ENCODE measurements around the gene LRIG1.

The LRIG1 gene

GRCh38 chr3:66450390-66451022 is 50.3 kb downstream of the LRIG1 start:
- TF ChIP-seq NFIC (IDR thresholded peaks at IDR 0.05) (peak; percentile 42), EGR1 (IDR thresholded peaks at IDR 0.05) (no peak), RAD21 (IDR thresholded peaks at IDR 0.05; ENCODE audit: low read depth) (no peak)

DNA sequence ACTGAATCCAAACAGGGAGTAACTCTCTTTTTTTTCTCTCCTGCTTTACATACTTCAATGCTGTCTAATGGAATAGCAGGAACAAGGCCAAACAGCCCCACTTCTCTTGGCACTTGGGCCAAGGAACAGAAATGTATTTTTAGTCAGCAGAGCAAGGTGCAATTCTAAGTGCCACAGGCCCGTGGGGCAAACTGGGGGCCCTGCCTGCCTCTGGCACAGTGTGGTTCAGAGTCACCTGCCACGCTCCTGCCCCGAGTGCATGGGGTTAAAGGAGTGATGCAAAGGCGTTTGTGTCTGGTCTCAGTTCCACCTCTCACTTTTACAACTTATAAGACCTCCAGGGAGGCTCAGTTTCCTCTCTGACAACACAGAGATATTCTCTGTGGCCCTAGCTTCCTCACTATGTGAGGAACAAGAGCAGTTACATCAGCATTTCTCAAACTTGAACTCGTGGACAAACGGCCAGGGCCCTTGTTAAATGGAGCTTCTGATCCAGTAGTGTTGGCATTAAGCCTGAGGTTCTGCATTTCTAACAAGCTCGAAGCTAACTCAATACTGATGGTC is 51.3 kb downstream of the LRIG1 start:
- no peak for TF ChIP-seq CREB1 (IDR thresholded peaks at IDR 0.05; ENCODE audit: low read depth)
- no peak for TF ChIP-seq TEAD4 (IDR thresholded peaks at IDR 0.05)
- TF ChIP-seq NFIC (IDR thresholded peaks at IDR 0.05): no peak
- TF ChIP-seq YY1 (IDR thresholded peaks at IDR 0.05; ENCODE audit: low read depth): no peak
- TF ChIP-seq EGR1 (IDR thresholded peaks at IDR 0.05): no peak
- TF ChIP-seq ZBTB7A (IDR thresholded peaks at IDR 0.05; ENCODE audit: low read depth): no peak
- TF ChIP-seq USF1 (IDR thresholded peaks at IDR 0.05): no peak

GRCh38 chr3:66444146-66444644 is 56.6 kb downstream of the LRIG1 start:
- TF ChIP-seq REST (IDR thresholded peaks at IDR 0.05; ENCODE audit: low read depth) (peak; percentile 63), NFIC (IDR thresholded peaks at IDR 0.05) (no peak)

DNA sequence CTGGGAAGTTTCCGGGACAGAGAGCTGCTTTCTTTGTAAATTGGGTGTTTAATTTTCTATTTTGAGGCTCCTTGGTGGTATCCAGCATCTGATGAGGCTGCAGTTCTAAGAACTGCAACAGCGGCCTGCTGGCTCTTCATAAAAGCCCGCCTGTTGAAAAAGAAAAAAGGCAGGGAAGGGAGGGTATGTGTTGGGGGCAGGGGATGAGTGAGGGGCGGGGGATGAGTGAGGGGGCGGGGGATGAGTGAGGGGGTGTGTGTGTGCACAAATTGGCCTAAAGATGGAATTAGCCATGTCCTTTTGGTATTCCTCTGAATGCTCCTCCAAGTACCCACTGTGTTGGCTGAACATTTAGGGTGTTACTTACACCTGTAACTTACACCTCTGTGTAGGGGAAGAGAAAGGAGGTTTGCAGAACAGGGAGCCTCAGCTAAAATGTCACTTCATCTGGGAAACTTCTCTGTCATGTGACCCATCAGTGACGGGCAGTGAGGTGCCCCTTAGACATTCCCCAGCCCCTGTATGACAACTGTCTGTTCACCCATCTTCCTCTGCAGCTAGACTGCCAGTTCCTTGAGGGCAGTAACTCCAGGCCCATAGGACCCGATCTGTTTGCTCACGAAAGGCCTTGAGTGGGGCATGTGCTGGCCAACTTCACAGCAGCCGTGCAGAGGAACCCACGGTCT is 57.6 kb downstream of the LRIG1 start:
- TF ChIP-seq USF1 (IDR thresholded peaks at IDR 0.05) (no peak), CEBPB (IDR thresholded peaks at IDR 0.05) (no peak), TCF12 (IDR thresholded peaks at IDR 0.05; ENCODE audit: low read depth) (no peak)

- TF ChIP-seq MAX (IDR thresholded peaks at IDR 0.05) (no peak), REST (IDR thresholded peaks at IDR 0.05; ENCODE audit: low read depth) (no peak), CEBPB (IDR thresholded peaks at IDR 0.05) (peak; percentile 91), RAD21 (IDR thresholded peaks at IDR 0.05; ENCODE audit: low read depth) (no peak)
Observed at GRCh38 chr3:66442254-66443117, 58.3 kb downstream of the LRIG1 start.

DNA sequence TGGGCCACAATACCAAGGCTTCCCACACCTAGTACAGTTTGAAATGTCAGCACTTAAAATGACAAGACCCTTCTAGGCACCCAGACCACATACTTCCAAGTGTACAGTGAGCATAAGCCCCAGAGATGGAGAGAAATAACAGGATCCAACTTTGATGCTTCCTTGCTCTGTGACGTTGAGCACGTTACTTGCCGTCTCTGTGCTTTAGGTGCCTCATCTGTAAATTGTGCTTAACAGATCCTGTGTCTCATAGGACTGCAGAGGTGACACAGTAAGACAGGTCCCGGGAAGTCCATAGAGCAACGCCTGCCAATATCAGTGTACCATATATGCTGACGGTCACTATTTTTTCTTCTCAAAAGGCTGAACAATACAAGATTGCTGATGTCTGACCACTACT is 59.1 kb downstream of the LRIG1 start:
- TF ChIP-seq USF1 (IDR thresholded peaks at IDR 0.05): no peak
- TF ChIP-seq TEAD4 (IDR thresholded peaks at IDR 0.05): no peak
- TF ChIP-seq EGR1 (IDR thresholded peaks at IDR 0.05): no peak
- no peak for TF ChIP-seq MAX (IDR thresholded peaks at IDR 0.05)
- TF ChIP-seq NFIC (IDR thresholded peaks at IDR 0.05): no peak
- no peak for TF ChIP-seq CEBPB (IDR thresholded peaks at IDR 0.05)
- no peak for TF ChIP-seq TCF12 (IDR thresholded peaks at IDR 0.05; ENCODE audit: low read depth)
- no peak for TF ChIP-seq TAF1 (IDR thresholded peaks at IDR 0.05; ENCODE audit: low read depth)

All from Ishikawa (cell line).